Trophoblast cell (in vitro differentiated cells and primary cell): Measurements from ENCODE around the gene OR51F1.
"Not testable (repeated sequence)": the region's sequence is repeated elsewhere in the genome, so short reads cannot be mapped to it uniquely, and the experiment has no call there.

Source experiments
- DNase-seq, 2 donors: peaks; one replicate each; pipeline ENCODE4 v3.0.0-alpha.2; 2016
- H2AFZ ChIP-seq: 2 replicates; pipeline ENCODE4 v1.6.1; 2013; ENCODE audit warnings: low read length, moderate library complexity, mild to moderate bottlenecking; ENCODE audit not compliant: insufficient read depth, poor library complexity
- H2AK5ac ChIP-seq: 2 replicates; pipeline ENCODE4 v1.6.1; 2013; ENCODE audit warnings: mild to moderate bottlenecking, low read length
- H2BK120ac ChIP-seq: 2 replicates; pipeline ENCODE4 v1.6.1; 2013; ENCODE audit warnings: low read length, mild to moderate bottlenecking, moderate library complexity; ENCODE audit not compliant: insufficient read depth, poor library complexity
- H2BK12ac ChIP-seq: 2 replicates; pipeline ENCODE4 v1.6.1; 2013; ENCODE audit warnings: mild to moderate bottlenecking, low read length, moderate library complexity
- H2BK5ac ChIP-seq: 2 replicates; pipeline ENCODE4 v1.6.1; 2013; ENCODE audit warnings: low read length, low read depth, moderate library complexity, mild to moderate bottlenecking; ENCODE audit not compliant: poor library complexity
- H3K14ac ChIP-seq: 2 replicates; pipeline ENCODE4 v1.6.1; 2013; ENCODE audit warnings: mild to moderate bottlenecking, low read length
- H3K18ac ChIP-seq: 2 replicates; pipeline ENCODE4 v1.6.1; 2013; ENCODE audit warnings: mild to moderate bottlenecking, low read length
- H3K23ac ChIP-seq: 2 replicates; pipeline ENCODE4 v1.6.1; 2013; ENCODE audit warnings: low read length
- H3K27ac ChIP-seq: 2 replicates; pipeline ENCODE4 v1.5.1; 2013; ENCODE audit warnings: low read depth, mild to moderate bottlenecking, inconsistent platforms, low read length, moderate library complexity
- H3K27me3 ChIP-seq: 2 replicates; pipeline ENCODE4 v1.6.1; 2013; ENCODE audit warnings: inconsistent platforms, mild to moderate bottlenecking, low read length, moderate library complexity; ENCODE audit not compliant: insufficient read depth
- H3K36me3 ChIP-seq, 2 experiments: 1 replicate in 1 of 2; 2 replicates in 1 of 2; pipeline ENCODE4 v1.6.1; 2013; ENCODE audit warnings: low read length in 2 of 2, mild to moderate bottlenecking in 2 of 2, moderate library complexity in 1 of 2; ENCODE audit not compliant: insufficient read depth in 2 of 2, control insufficient read depth in 1 of 2
- H3K4ac ChIP-seq: 2 replicates; pipeline ENCODE4 v1.6.1; 2013; ENCODE audit warnings: low read depth, mild to moderate bottlenecking, low read length, moderate library complexity
- H3K4me1 ChIP-seq, 2 experiments: 1 replicate in 1 of 2; 2 replicates in 1 of 2; pipeline ENCODE4 v1.6.1; 2013; ENCODE audit warnings: low read length in 2 of 2, mild to moderate bottlenecking in 2 of 2, moderate library complexity in 1 of 2; ENCODE audit not compliant: insufficient read depth in 2 of 2, control insufficient read depth in 1 of 2
- H3K4me2 ChIP-seq: 2 replicates; pipeline ENCODE4 v1.6.1; 2013; ENCODE audit warnings: inconsistent platforms, mild to moderate bottlenecking, low read length, moderate library complexity
- H3K4me3 ChIP-seq: 2 replicates; pipeline ENCODE4 v1.5.1; 2013; ENCODE audit warnings: mild to moderate bottlenecking, low read depth, low read length, inconsistent platforms
- H3K79me1 ChIP-seq: one replicate; pipeline ENCODE4 v1.6.1; 2013; ENCODE audit warnings: low read length
- H3K79me2 ChIP-seq: 2 replicates; pipeline ENCODE4 v1.6.1; 2013; ENCODE audit warnings: low read length, mild to moderate bottlenecking; ENCODE audit not compliant: control insufficient read depth, insufficient read depth, poor library complexity
- H3K9ac ChIP-seq: 2 replicates; pipeline ENCODE4 v1.6.1; 2013; ENCODE audit warnings: mild to moderate bottlenecking, low read length
- H3K9me3 ChIP-seq: 2 replicates; pipeline ENCODE4 v1.6.1; 2013; ENCODE audit warnings: low read depth, mild to moderate bottlenecking, control low read depth, inconsistent platforms, low read length; ENCODE audit not compliant: insufficient read depth
- H4K12ac ChIP-seq: 2 replicates; pipeline ENCODE4 v1.6.1; 2013; ENCODE audit warnings: low read depth, mild to moderate bottlenecking, low read length, moderate library complexity
- H4K8ac ChIP-seq: 2 replicates; pipeline ENCODE4 v1.6.1; 2013; ENCODE audit warnings: low read depth, mild to moderate bottlenecking, low read length, moderate library complexity
- H4K91ac ChIP-seq: one replicate; pipeline ENCODE4 v1.6.1; 2013; ENCODE audit warnings: low read depth, mild to moderate bottlenecking, low read length, moderate library complexity
- WGBS: extraction: QIAGEN DNeasy Blood & Tissue Kit; methylation state at CpG from one replicate; pipeline ENCODE4 v1.1.7; 2013; ENCODE audit warnings: missing lambda C conversion rate; ENCODE audit not compliant: insufficient read length, insufficient coverage; ENCODE audit errors: extremely low coverage; 5-methylcytosine and 5-hydroxymethylcytosine counted together

Gene OR51F1

GRCh38 chr11:4748438-4748837, 21.3 kb downstream of the OR51F1 start:
- Histone ChIP-seq H3K4me1 (no peaks in the 10 kb centered on the region), H3K79me2 (no peaks in the 10 kb centered on the region), H3K27me3 (no peaks in the 10 kb centered on the region), H3K4ac (no peak overlapping the region), H2BK5ac (no peak overlapping the region), H2AFZ (no peak overlapping the region), H3K9ac (no peak overlapping the region), H4K91ac (no peak overlapping the region), H2AK5ac (no peak overlapping the region), H2BK12ac (no peak overlapping the region), H3K23ac (no peak overlapping the region), H3K9me3 (no peaks in the 10 kb centered on the region), H3K4me2 (no peak overlapping the region), H4K12ac (no peak overlapping the region), H3K14ac (no peak overlapping the region), H3K27ac (no peak overlapping the region), H4K8ac (no peak overlapping the region), H3K18ac (no peak overlapping the region), H3K4me3 (no peak overlapping the region), H3K79me1 (no peaks in the 10 kb centered on the region), H3K36me3 (no peaks in the 10 kb centered on the region), H2BK120ac (no peak overlapping the region)
- no peak for DNase-seq
- WGBS = no CpG with 5 or more reads among the region's 6 CpGs

- no peaks in the 10 kb centered on the region for H3K36me3 ChIP-seq
- no peak overlapping the region for H3K14ac ChIP-seq
- no peak overlapping the region for H4K8ac ChIP-seq
- H3K23ac ChIP-seq = no peak overlapping the region
- no peak for DNase-seq
- H4K12ac ChIP-seq = no peak overlapping the region
- H2BK120ac ChIP-seq = no peak overlapping the region
- no peak overlapping the region for H2BK12ac ChIP-seq
- no peaks in the 10 kb centered on the region for H3K79me2 ChIP-seq
- no CpG with 5 or more reads among the region's 2 CpGs for WGBS
- no peak overlapping the region for H2BK5ac ChIP-seq
- H3K4me2 ChIP-seq = no peak overlapping the region
- H3K18ac ChIP-seq = no peak overlapping the region
- no peaks in the 10 kb centered on the region for H3K4me1 ChIP-seq
- H3K9me3 ChIP-seq = no peaks in the 10 kb centered on the region
- no peak overlapping the region for H2AK5ac ChIP-seq
- H3K9ac ChIP-seq = no peak overlapping the region
- H4K91ac ChIP-seq = no peak overlapping the region
- H2AFZ ChIP-seq = no peak overlapping the region
- no peak overlapping the region for H3K27ac ChIP-seq
- no peaks in the 10 kb centered on the region for H3K79me1 ChIP-seq
- H3K4ac ChIP-seq = no peak overlapping the region
- no peaks in the 10 kb centered on the region for H3K27me3 ChIP-seq
- H3K4me3 ChIP-seq = no peak overlapping the region
Observed at GRCh38 chr11:4740735-4741134, 29.0 kb downstream of the OR51F1 start.

- Histone ChIP-seq H2BK12ac (no peak overlapping the region), H2AK5ac (no peak overlapping the region), H3K79me2 (no peaks in the 10 kb centered on the region), H3K36me3 (no peaks in the 10 kb centered on the region), H3K23ac (no peak overlapping the region), H3K18ac (no peak overlapping the region), H3K14ac (no peak overlapping the region), H2BK120ac (no peak overlapping the region), H3K27ac (no peak overlapping the region), H4K8ac (no peak overlapping the region), H2BK5ac (no peak overlapping the region), H2AFZ (no peak overlapping the region), H3K79me1 (no peaks in the 10 kb centered on the region), H4K91ac (no peak overlapping the region), H3K4me2 (no peak overlapping the region), H3K4me1 (no peaks in the 10 kb centered on the region), H3K4me3 (no peak overlapping the region), H3K4ac (no peak overlapping the region), H3K9ac (no peak overlapping the region), H4K12ac (no peak overlapping the region), H3K9me3 (peaks cover 2% of the 10 kb centered on the region), H3K27me3 (no peaks in the 10 kb centered on the region)
- WGBS = no CpG with 5 or more reads among the region's 2 CpGs
- no peak for DNase-seq
Observed at GRCh38 chr11:4727171-4727570, 42.6 kb downstream of the OR51F1 start.

GRCh38 chr11:4722616-4723534, 46.9 kb downstream of the OR51F1 start:
- H3K4ac ChIP-seq, H3K79me2 ChIP-seq, H3K4me2 ChIP-seq, H2AFZ ChIP-seq, H3K79me1 ChIP-seq, DNase-seq, H4K12ac ChIP-seq, H3K4me1 ChIP-seq, H3K27me3 ChIP-seq, H3K9me3 ChIP-seq, H2BK120ac ChIP-seq, H3K18ac ChIP-seq, H3K4me3 ChIP-seq, H3K36me3 ChIP-seq, H4K91ac ChIP-seq, H3K23ac ChIP-seq, H2AK5ac ChIP-seq, H3K9ac ChIP-seq, H3K27ac ChIP-seq, H4K8ac ChIP-seq, H2BK5ac ChIP-seq, H3K14ac ChIP-seq: not testable (repeated sequence)
- WGBS = no CpG with 5 or more reads among the region's 33 CpGs
- H2BK12ac ChIP-seq = peak overlapping the region; percentile 21
